Raji (cell line): ENCODE results near the gene CD276.

ENCODE experiments used
- POLR2A ChIP-seq: IDR thresholded peaks from 2 replicates; pipeline ENCODE4 v1.6.1; 2011; ENCODE audit warnings: low read depth, low read length, control low read depth; ENCODE audit not compliant: insufficient read depth

Gene CD276

GRCh38 chr15:73750951-73751350 lies 66.8 kb downstream of the CD276 start:
- no peak for TF ChIP-seq POLR2A

GRCh38 chr15:73751511-73751898 lies 67.3 kb downstream of the CD276 start:
- TF ChIP-seq POLR2A: no peak

GRCh38 chr15:73751899-73752805 lies 68.0 kb downstream of the CD276 start:
- no peak for TF ChIP-seq POLR2A

GRCh38 chr15:73752806-73753193 lies 68.6 kb downstream of the CD276 start:
- no peak for TF ChIP-seq POLR2A

GRCh38 chr15:73753250-73754130 lies 69.3 kb downstream of the CD276 start, which contains the start of gene INSYN1:
TSS of gene INSYN1 (minus strand) at chr15:73753351. CDS start at chr15:73751130, 2,221 bp downstream.
- TF ChIP-seq POLR2A: no peak

- no peak for TF ChIP-seq POLR2A
Measured at GRCh38 chr15:73754461-73754860, 70.3 kb downstream of the CD276 start.

GRCh38 chr15:73755481-73755880 lies 71.3 kb downstream of the CD276 start:
- no peak for TF ChIP-seq POLR2A

GRCh38 chr15:73755946-73756345 lies 71.8 kb downstream of the CD276 start:
- TF ChIP-seq POLR2A: no peak

GRCh38 chr15:73756390-73756789 lies 72.2 kb downstream of the CD276 start:
- TF ChIP-seq POLR2A: no peak

- TF ChIP-seq POLR2A: no peak
Measured at GRCh38 chr15:73756947-73757513, 72.8 kb downstream of the CD276 start.

- TF ChIP-seq POLR2A: no peak
Measured at GRCh38 chr15:73757571-73757970, 73.4 kb downstream of the CD276 start.

- TF ChIP-seq POLR2A: no peak
Measured at GRCh38 chr15:73758461-73758860, 74.3 kb downstream of the CD276 start.

- no peak for TF ChIP-seq POLR2A
Measured at GRCh38 chr15:73760330-73761329, 76.4 kb downstream of the CD276 start.

GRCh38 chr15:73763931-73764330 lies 79.7 kb downstream of the CD276 start:
- no peak for TF ChIP-seq POLR2A
